ENCODE measurements around the gene HS2ST1. TPM values are rescaled to one million over a fixed set of nuclear protein-coding genes. Genes with fewer than 3 reads are reported as not detected.

Gene HS2ST1
- total and polyA plus RNA-seq, 10 of the 15 experiments (the other 5 are each of a cell fraction or from before 2014, with no cell fraction given) = 5.4 to 30.8 (median 18.6) TPM

GRCh38 chr1:86887479-86888162 lies 26.8 kb upstream of the HS2ST1 start (continued):
- no peak for TF ChIP-seq SIN3A (IDR thresholded peaks at IDR 0.05; ENCODE audit: low read depth, low read length)
- TF ChIP-seq POLR2AphosphoS5 (IDR thresholded peaks at IDR 0.05; ENCODE audit: low read length) = no peak
- TF ChIP-seq FOS (IDR thresholded peaks at IDR 0.05; ENCODE audit: borderline replicate concordance, extremely low read depth, insufficient read length) = no peak
- no peak for TF ChIP-seq RFX5 (IDR thresholded peaks at IDR 0.05; ENCODE audit: low read depth, low read length)
- no peak for TF ChIP-seq PML (IDR thresholded peaks at IDR 0.05; ENCODE audit: low read length)
- TF ChIP-seq EZH2 (IDR thresholded peaks at IDR 0.05; ENCODE audit: borderline replicate concordance, control insufficient read depth, low read depth, low read length) = no peak
- TF ChIP-seq JUND (IDR thresholded peaks at IDR 0.05; ENCODE audit: low read depth, low read length) = no peak
- TF ChIP-seq YBX1 (IDR thresholded peaks at IDR 0.05) = no peak
- no peak for TF ChIP-seq BCLAF1 (IDR thresholded peaks at IDR 0.05)
- TF ChIP-seq IKZF2 (IDR thresholded peaks at IDR 0.05) = peak in 1 of 2 experiments; percentile 44; a peak in 2 of 4 replicates
- TF ChIP-seq ZBTB33 (IDR thresholded peaks at IDR 0.05) = peak; percentile 78; the same call in 1 of the 2 replicates
- TF ChIP-seq E4F1 (IDR thresholded peaks at IDR 0.05; ENCODE audit: borderline replicate concordance, partially characterized antibody) = no peak
- no peak for TF ChIP-seq PKNOX1 (IDR thresholded peaks at IDR 0.05)
- no peak for TF ChIP-seq WRNIP1 (IDR thresholded peaks at IDR 0.05; ENCODE audit: borderline replicate concordance, low read depth, low read length)
- no peak for TF ChIP-seq IRF4 (IDR thresholded peaks at IDR 0.05; ENCODE audit: low read depth, low read length)
- no peak for TF ChIP-seq USF1 (IDR thresholded peaks at IDR 0.05; ENCODE audit: borderline replicate concordance, extremely low read length, insufficient read depth, low read depth, low read length)
- no peak for TF ChIP-seq ATF2 (IDR thresholded peaks at IDR 0.05; ENCODE audit: low read length)
- no peak for TF ChIP-seq TAF1 (IDR thresholded peaks at IDR 0.05; ENCODE audit: borderline replicate concordance, low read depth, low read length)
- TF ChIP-seq ZNF207 (IDR thresholded peaks at IDR 0.05; ENCODE audit: borderline replicate concordance) = no peak
